Measurements from ENCODE around the gene CCDC85C.

CCDC85C gene

GRCh38 chr14:99628887-99629618 lies 25.0 kb upstream of the CCDC85C start:
- peak; percentile 75 for DNase-seq

- DNase-seq = no peak
Measured at GRCh38 chr14:99627510-99628381, 23.7 kb upstream of the CCDC85C start.

- no peak for DNase-seq
Measured at GRCh38 chr14:99627100-99627499, 23.1 kb upstream of the CCDC85C start.

- DNase-seq = no peak
Measured at GRCh38 chr14:99626041-99626648, 22.1 kb upstream of the CCDC85C start.

- DNase-seq = no peak
Measured at GRCh38 chr14:99625476-99625875, 21.5 kb upstream of the CCDC85C start.

- no peak for DNase-seq
Measured at GRCh38 chr14:99624971-99625370, 21.0 kb upstream of the CCDC85C start.

- no peak for DNase-seq
Measured at GRCh38 chr14:99624024-99624423, 20.0 kb upstream of the CCDC85C start.

- no peak for DNase-seq
Measured at GRCh38 chr14:99621948-99622347, 17.9 kb upstream of the CCDC85C start.

GRCh38 chr14:99619835-99620834 lies 16.1 kb upstream of the CCDC85C start:
- DNase-seq = no peak

GRCh38 chr14:99616832-99617800 lies 13.1 kb upstream of the CCDC85C start:
- DNase-seq = no peak

- DNase-seq = peak; percentile 9
Measured at GRCh38 chr14:99615497-99616157, 11.6 kb upstream of the CCDC85C start.

- DNase-seq = no peak
Measured at GRCh38 chr14:99612738-99613330, 8.8 kb upstream of the CCDC85C start.

GRCh38 chr14:99612071-99612737 lies 8.2 kb upstream of the CCDC85C start:
- no peak for DNase-seq

- no peak for DNase-seq
Measured at GRCh38 chr14:99611646-99612045, 7.6 kb upstream of the CCDC85C start.

GRCh38 chr14:99609245-99610170 lies 5.5 kb upstream of the CCDC85C start:
- DNase-seq = no peak

GRCh38 chr14:99608591-99608990 lies 4.6 kb upstream of the CCDC85C start:
- no peak for DNase-seq

GRCh38 chr14:99606359-99606758 lies 2.4 kb upstream of the CCDC85C start:
- DNase-seq = no peak

- peak; percentile 29 for DNase-seq
Measured at GRCh38 chr14:99605299-99605961, 1.4 kb upstream of the CCDC85C start.
